Peyer's patch (tissue), 4 donors: ENCODE results near the gene PRDM13. TPM values are rescaled to one million over a fixed set of nuclear protein-coding genes. Genes with fewer than 3 reads are reported as not detected.

Source experiments
- DNase-seq, 3 donors: peaks; one replicate each; pipeline ENCODE4 v3.0.0-alpha.2; 2017 to 2019
- H3K27ac ChIP-seq, 4 donors: fragments of 200-600 bp; sonication (generic); one replicate each; pipeline ENCODE4 v1.5.1; 2016 to 2019
- H3K27me3 ChIP-seq, 2 donors: fragments of 200-600 bp; sonication (generic); one replicate each; pipeline ENCODE4 v1.5.1; 2019
- H3K36me3 ChIP-seq, 3 donors: fragments of 200-600 bp; sonication (generic); one replicate each; pipeline ENCODE4 v1.5.1; 2016 to 2019
- H3K4me1 ChIP-seq, 4 donors: fragments of 200-600 bp; sonication (generic); one replicate each; pipeline ENCODE4 v1.5.1; 2016 to 2019
- H3K4me3 ChIP-seq, 4 donors: fragments of 200-600 bp; sonication (generic); 1 replicate in 3 of 4; 2 replicates in 1 of 4; pipeline ENCODE4 v1.5.1; 2016 to 2019; ENCODE audit warnings: mild to moderate bottlenecking in 1 of 4
- H3K9me3 ChIP-seq, 4 donors: fragments of 200-600 bp; sonication (generic); one replicate each; pipeline ENCODE4 v1.5.1; 2016 to 2019; ENCODE audit warnings: mild to moderate bottlenecking in 1 of 4
- POLR2A ChIP-seq, 2 donors: fragments of 450-650 bp; IDR thresholded peaks; one replicate each; pipeline ENCODE4 v1.5.1; 2017; ENCODE audit warnings: antibody characterized with exemption in 2 of 2, mild to moderate bottlenecking in 2 of 2, moderate library complexity in 2 of 2
- total RNA-seq, 4 donors: library from RNA; depleted of rRNA; stranded (reverse); fragments of >200 nt; gene quantifications; one replicate each; pipeline ENCODE4 v1.1.0, GENCODE V29; 2016
- TF ChIP-seq, protein P1 (sequence below), 6 experiments: fragments of 450-650 bp in 4 of 6; fragments of 200-600 bp in 2 of 6; sonication (generic) in 1 of 6; IDR thresholded peaks; one replicate each; pipeline ENCODE4 v1.5.1; 2017 to 2019; ENCODE audit warnings: antibody characterized with exemption in 6 of 6, mild to moderate bottlenecking in 3 of 6, moderate library complexity in 1 of 6

Gene PRDM13
- not detected for total RNA-seq

GRCh38 chr6:99606656-99607415 lies at the start of gene PRDM13:
Gene PRDM13 (plus strand): TSS chr6:99606833. CDS start chr6:99607035, 202 bp downstream.
- no peak within 1 kb of the TSS for H3K27ac ChIP-seq
- H3K36me3 ChIP-seq: no peaks in the 10 kb centered on the region
- H3K4me3 ChIP-seq: no peak within 1 kb of the TSS
- DNase-seq: no peak
- H3K9me3 ChIP-seq: no peaks in the 10 kb centered on the region
- H3K4me1 ChIP-seq: peaks cover 0 to 22% (median 10%) of the 10 kb centered on the region in 4 donors
- peaks cover 0 to 86% of the 10 kb centered on the region in 2 donors for H3K27me3 ChIP-seq
- no peak for TF ChIP-seq POLR2A (IDR thresholded peaks at IDR 0.05)
- TF ChIP-seq, protein P1, sequence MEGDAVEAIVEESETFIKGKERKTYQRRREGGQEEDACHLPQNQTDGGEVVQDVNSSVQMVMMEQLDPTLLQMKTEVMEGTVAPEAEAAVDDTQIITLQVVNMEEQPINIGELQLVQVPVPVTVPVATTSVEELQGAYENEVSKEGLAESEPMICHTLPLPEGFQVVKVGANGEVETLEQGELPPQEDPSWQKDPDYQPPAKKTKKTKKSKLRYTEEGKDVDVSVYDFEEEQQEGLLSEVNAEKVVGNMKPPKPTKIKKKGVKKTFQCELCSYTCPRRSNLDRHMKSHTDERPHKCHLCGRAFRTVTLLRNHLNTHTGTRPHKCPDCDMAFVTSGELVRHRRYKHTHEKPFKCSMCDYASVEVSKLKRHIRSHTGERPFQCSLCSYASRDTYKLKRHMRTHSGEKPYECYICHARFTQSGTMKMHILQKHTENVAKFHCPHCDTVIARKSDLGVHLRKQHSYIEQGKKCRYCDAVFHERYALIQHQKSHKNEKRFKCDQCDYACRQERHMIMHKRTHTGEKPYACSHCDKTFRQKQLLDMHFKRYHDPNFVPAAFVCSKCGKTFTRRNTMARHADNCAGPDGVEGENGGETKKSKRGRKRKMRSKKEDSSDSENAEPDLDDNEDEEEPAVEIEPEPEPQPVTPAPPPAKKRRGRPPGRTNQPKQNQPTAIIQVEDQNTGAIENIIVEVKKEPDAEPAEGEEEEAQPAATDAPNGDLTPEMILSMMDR (IDR thresholded peaks at IDR 0.05): no peak

GRCh38 chr6:99559057-99559456 lies 47.6 kb upstream of the PRDM13 start:
- Histone ChIP-seq H3K4me3 (no peak overlapping the region), H3K4me1 (peaks cover 0 to 8% (median 0%) of the 10 kb centered on the region in 4 donors), H3K27me3 (no peaks in the 10 kb centered on the region), H3K27ac (no peak overlapping the region), H3K36me3 (peaks cover 0 to 47% (median 0%) of the 10 kb centered on the region in 3 donors), H3K9me3 (no peaks in the 10 kb centered on the region)
- no peak for DNase-seq
- TF ChIP-seq POLR2A (IDR thresholded peaks at IDR 0.05): no peak
- TF ChIP-seq, protein P1 (IDR thresholded peaks at IDR 0.05): no peak

DNA sequence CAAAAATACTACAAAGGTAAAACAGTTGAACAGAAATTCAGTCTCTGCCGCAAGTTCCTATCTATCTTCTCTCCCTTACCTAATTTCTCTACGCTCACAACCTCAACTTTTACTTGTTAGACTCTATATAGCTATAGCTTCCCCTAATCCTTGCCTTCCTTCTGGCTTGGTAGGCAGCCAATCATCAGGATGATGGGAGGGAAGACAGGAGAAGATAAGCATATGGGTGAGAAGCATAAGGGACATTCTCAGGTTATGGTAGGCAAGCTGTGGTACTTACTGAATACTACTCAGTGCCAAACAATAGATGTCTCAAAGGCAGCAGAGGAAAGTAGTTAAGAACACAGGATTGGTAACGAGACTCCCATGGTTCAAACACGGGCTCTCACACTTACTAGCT lies 46.0 kb upstream of the PRDM13 start:
- no peak for DNase-seq
- Histone ChIP-seq H3K36me3 (peaks cover 0 to 31% (median 0%) of the 10 kb centered on the region in 3 donors), H3K9me3 (no peaks in the 10 kb centered on the region), H3K4me3 (no peak overlapping the region), H3K27me3 (no peaks in the 10 kb centered on the region), H3K27ac (no peak overlapping the region), H3K4me1 (peaks cover 0 to 8% (median 0%) of the 10 kb centered on the region in 4 donors)
- no peak for TF ChIP-seq POLR2A (IDR thresholded peaks at IDR 0.05)
- TF ChIP-seq, protein P1 (IDR thresholded peaks at IDR 0.05): no peak

- H3K4me3 ChIP-seq: no peak overlapping the region
- DNase-seq: no peak
- no peaks in the 10 kb centered on the region for H3K27me3 ChIP-seq
- H3K27ac ChIP-seq: no peak overlapping the region
- peaks cover 0 to 22% (median 4%) of the 10 kb centered on the region in 4 donors for H3K4me1 ChIP-seq
- TF ChIP-seq POLR2A (IDR thresholded peaks at IDR 0.05): no peak
- no peaks in the 10 kb centered on the region for H3K9me3 ChIP-seq
- H3K36me3 ChIP-seq: peaks cover 0 to 10% (median 0%) of the 10 kb centered on the region in 3 donors
Observed at GRCh38 chr6:99563056-99563723, 43.4 kb upstream of the PRDM13 start.

DNA sequence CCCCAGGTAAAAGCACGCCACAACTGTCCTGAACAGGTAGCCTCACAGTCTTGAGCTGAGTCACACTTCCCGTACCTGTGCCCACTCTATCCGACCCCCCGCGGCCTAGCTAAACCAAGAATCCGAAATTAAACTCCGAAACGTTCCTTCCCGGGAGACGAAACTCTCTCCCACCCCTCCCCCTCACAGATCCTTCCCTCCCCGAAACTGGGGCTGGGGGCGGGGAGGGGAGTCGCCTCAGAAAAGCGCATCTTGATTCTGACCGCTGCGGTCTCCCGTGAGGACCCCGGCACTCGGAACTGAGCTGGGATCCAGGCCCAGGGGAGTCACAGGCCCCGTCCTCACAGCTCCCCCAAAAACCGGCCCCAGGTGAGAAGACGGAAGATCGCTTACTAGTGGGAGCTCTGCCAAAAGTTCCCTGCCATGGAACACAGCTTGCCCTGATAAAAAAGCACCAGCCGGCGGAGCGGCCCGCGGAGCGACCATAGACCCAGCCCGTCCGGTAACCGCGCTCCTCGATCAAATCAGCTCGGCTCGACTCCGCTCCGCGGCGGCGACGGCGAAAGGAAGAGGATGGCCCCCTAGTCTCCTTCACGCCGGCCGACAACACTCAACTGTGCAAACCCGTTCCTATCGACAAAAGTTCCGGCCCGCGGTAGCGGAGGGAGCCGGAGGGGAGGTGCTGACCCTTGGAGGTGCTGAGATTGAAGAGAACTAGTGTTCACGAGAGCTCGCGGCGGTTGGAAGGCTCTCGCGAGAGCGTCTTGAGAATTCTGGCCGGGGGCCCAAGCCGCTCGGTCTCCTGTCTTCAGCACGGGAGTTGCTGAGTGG lies 38.3 kb upstream of the PRDM13 start, which contains the start of gene CCNC:
Gene CCNC, minus strand, starts transcription at position 558 of the 831 bp plus-strand sequence. Its CDS starts 133 bp downstream, at position 425.
- Histone ChIP-seq H3K9me3 (no peaks in the 10 kb centered on the region), H3K4me3 (peak within 1 kb of the TSS; percentile 58 to 87 (median 82)), H3K36me3 (no peaks in the 10 kb centered on the region), H3K27me3 (no peaks in the 10 kb centered on the region), H3K4me1 (peaks cover 0 to 14% (median 4%) of the 10 kb centered on the region in 4 donors), H3K27ac (peak within 1 kb of the TSS; percentile 64 to 80 (median 76))
- TF ChIP-seq, protein P1 (IDR thresholded peaks at IDR 0.05): no peak
- TF ChIP-seq POLR2A (IDR thresholded peaks at IDR 0.05): peak; percentile 52 to 78
- DNase-seq: peak; percentile 84 to 94 (median 92)
